ENCODE data around the gene BLOC1S1.

BLOC1S1 gene

DNA sequence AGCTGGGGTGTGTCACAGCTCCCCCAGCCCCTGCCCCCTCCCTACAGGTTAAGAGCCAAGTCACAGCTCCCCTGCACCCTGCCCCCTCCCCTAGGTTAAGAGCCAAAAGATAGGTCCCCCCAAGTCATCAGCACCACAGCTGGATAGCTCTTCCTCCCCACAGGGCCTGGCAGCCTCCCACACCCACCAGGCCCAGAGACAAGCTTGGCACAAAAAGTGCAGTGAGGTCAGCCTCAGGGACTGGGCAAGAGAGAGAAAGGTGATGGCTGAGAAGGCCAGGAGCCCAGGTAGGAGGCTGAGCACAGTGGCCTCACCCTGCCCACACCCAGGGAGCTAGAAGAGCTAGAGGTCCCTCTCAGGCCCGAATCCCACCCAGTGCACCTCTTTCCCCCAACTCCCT, 16.9 kb upstream of the BLOC1S1 start:
- TF ChIP-seq, protein P1, sequence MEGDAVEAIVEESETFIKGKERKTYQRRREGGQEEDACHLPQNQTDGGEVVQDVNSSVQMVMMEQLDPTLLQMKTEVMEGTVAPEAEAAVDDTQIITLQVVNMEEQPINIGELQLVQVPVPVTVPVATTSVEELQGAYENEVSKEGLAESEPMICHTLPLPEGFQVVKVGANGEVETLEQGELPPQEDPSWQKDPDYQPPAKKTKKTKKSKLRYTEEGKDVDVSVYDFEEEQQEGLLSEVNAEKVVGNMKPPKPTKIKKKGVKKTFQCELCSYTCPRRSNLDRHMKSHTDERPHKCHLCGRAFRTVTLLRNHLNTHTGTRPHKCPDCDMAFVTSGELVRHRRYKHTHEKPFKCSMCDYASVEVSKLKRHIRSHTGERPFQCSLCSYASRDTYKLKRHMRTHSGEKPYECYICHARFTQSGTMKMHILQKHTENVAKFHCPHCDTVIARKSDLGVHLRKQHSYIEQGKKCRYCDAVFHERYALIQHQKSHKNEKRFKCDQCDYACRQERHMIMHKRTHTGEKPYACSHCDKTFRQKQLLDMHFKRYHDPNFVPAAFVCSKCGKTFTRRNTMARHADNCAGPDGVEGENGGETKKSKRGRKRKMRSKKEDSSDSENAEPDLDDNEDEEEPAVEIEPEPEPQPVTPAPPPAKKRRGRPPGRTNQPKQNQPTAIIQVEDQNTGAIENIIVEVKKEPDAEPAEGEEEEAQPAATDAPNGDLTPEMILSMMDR (IDR thresholded peaks at IDR 0.05; ENCODE audit: low read depth, low read length, missing control alignments) = no peak
- no peak overlapping the region for H3K4me3 ChIP-seq (replicated peaks; ENCODE audit: low read depth, low read length)
- DNase-seq (ENCODE audit: extremely low read depth, low read depth) = no peak

DNA sequence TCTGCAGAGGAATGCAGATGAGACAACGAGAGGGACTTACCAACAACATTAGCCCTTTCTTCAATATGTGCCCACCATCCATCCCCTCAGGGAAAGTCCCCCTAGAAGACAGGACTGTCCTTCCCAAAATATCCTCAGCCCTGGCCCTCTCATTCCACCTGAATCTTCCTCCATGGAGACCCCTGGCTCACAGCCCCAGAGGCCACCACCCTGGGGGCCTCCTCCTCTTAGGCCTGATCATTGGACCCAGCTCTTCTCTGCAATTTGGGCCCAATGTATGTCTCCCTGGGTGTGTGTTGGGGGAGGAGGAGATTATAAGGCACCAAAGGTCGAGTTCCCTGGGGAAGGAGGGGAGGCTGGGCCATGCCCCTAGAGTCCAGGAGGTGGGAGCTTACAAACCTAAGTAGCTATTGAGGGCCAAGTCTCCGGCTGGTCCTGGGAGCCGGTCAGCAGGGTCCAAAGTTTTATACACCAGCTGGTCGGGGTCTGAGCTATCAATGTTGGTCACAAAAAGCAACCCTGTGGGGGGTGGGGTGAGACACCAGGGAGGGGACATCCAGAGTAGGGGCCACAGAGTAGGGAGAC, 16.3 kb upstream of the BLOC1S1 start:
- DNase-seq (ENCODE audit: extremely low read depth, low read depth) = no peak
- no peak overlapping the region for H3K4me3 ChIP-seq (replicated peaks; ENCODE audit: low read depth, low read length)
- TF ChIP-seq, protein P1 (IDR thresholded peaks at IDR 0.05; ENCODE audit: low read depth, low read length, missing control alignments) = no peak

DNA sequence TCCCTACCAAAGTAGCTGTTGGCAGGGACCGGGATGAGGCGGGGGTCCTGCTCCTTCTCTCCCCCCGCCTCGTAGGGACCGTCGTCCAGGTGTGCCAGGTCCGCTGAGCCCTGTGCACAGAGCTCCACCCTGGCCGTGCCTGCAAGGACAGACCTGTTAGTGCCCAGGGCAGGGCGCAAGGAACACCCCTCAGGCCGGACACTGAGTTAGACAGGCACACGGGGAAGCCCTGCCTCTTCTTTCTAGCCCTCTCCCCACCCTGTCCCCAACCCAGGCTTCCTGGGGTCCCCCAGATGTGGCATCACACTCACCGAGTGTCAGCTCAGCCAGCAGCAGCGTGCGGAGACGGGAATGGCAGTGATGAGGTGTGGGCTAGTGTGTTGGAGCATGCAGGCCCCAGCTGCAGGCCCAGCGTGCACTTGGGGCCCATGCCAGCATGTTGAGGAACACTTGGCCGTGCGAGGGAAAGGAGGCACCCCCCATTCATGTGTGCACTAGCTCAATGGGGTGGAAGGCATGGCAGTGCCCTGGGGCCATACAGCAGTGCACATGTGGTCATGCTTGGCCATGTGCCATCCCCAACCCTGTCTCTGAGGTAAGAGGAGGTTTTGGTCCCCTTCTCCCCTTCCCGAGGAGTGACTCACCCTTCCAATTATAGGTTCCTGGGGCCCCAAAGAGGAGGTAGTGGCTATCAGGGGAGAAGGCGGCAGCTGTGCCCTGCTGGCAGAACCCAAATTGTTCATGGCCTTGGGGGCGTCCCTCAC, 15.4 kb upstream of the BLOC1S1 start:
- TF ChIP-seq, protein P1 (IDR thresholded peaks at IDR 0.05; ENCODE audit: low read depth, low read length, missing control alignments) = no peak
- no peak for DNase-seq (ENCODE audit: extremely low read depth, low read depth)

DNA sequence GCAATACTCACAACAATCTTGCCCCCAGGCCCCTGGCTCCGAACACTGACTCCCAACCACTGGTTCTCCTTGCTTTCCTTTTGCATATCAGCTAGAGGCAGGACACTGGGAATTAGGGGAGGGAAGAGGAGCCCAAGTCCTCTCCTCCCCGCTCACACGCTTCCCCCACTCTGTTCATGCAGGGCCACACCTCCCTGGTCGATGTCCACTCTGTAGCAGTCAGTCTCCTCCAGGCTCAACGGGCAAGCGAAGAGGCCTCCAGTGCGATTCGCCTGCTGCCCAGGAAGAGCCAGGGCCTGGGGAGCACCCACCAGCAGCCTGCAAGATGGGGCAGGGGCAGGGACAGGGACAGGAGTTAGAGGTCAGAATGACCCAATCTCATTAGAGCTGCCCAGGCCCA, 13.0 kb upstream of the BLOC1S1 start:
- H3K4me3 ChIP-seq (replicated peaks; ENCODE audit: low read depth, low read length) = no peak overlapping the region
- TF ChIP-seq, protein P1 (IDR thresholded peaks at IDR 0.05; ENCODE audit: low read depth, low read length, missing control alignments) = no peak
- DNase-seq (ENCODE audit: extremely low read depth, low read depth) = no peak

More for the DNA sequence above, 15.4 kb upstream of the BLOC1S1 start:
- H3K4me3 ChIP-seq (replicated peaks; ENCODE audit: low read depth, low read length) = no peak overlapping the region

DNA sequence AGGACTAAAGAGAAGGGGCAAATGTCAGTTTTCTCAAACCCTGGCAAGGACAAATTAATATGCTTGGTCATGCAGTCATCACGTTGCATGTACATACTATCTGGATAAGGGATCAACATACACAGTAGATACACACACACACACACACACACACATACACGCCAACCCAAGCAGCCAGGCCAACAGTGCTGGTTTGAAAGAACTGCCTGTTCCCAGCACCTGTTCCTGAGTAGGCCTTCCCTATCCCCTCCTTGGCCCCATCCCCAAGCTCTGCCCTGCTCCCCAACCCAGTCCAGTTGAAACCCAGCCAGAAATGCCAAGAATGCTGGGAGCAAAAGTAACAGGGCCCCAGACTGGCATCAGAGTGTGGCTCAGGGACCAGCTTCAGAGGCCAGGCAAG, 12.6 kb upstream of the BLOC1S1 start:
- TF ChIP-seq, protein P1 (IDR thresholded peaks at IDR 0.05; ENCODE audit: low read depth, low read length, missing control alignments) = no peak
- no peak for DNase-seq (ENCODE audit: extremely low read depth, low read depth)
- H3K4me3 ChIP-seq (replicated peaks; ENCODE audit: low read depth, low read length) = no peak overlapping the region

DNA sequence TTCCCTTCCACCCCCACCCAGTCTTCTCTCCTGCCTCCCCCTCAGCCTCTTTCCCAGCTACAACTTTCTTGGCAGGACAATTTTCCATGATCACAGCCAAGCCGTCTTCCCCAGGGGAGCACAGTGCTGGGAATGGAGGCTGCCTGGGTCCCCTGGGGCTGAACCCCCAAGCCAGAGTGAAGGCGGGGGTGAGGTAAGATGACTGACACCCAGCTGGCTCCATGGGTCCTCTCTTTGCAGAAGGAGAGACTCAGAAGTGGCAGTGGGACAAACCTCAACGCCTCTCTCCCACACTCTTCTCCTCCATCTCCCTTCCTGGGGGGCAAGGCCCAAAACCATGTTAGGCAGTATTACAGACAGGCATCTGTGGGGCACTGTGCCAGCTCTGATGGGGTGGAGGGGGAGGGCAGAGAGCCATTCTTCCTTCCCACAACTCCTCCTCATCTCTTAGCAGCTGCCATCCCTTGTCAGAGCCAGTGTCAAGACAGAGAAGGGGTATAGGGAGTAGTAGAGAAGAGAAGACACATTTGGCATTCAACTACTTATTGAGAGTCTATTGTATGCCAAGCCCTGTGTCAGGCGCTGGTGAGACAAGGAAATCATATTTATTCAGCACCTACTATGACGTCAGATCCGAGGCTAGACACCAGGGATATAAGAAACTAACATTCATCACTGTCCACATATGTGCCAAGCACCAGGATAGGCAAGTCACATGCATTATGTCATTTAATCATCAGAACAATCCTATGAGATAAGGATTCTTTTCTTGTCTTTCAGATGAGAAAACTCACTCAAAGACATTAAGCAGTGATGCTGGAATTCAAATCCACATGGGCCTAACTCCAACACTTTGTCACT, 11.7 kb upstream of the BLOC1S1 start:
- H3K4me3 ChIP-seq (replicated peaks; ENCODE audit: low read depth, low read length) = no peak overlapping the region
- DNase-seq (ENCODE audit: extremely low read depth, low read depth) = no peak
- TF ChIP-seq, protein P1 (IDR thresholded peaks at IDR 0.05; ENCODE audit: low read depth, low read length, missing control alignments) = no peak

Data from HFF-Myc (cell line).